Suprapubic skin (tissue), 3 donors: Measurements from ENCODE around the gene CDH1.

Experiments
- CTCF ChIP-seq, 2 donors: fragments of 200-600 bp in 1 of 2; fragments of 450-650 bp in 1 of 2; sonication (generic) in 1 of 2; IDR thresholded peaks; one replicate each; pipeline ENCODE4 v1.5.1; 2016 to 2019; ENCODE audit warnings: antibody characterized with exemption in 2 of 2, mild to moderate bottlenecking in 1 of 2, moderate library complexity in 1 of 2
- POLR2A ChIP-seq, 2 donors: fragments of 450-650 bp; IDR thresholded peaks; one replicate each; pipeline ENCODE4 v1.6.1; 2017; ENCODE audit warnings: antibody characterized with exemption in 2 of 2, mild to moderate bottlenecking in 2 of 2, moderate library complexity in 2 of 2

GRCh38 chr16:68843482-68844210 lies 106.6 kb downstream of the CDH1 start, which contains the start of gene TANGO6:
- TF ChIP-seq CTCF (IDR thresholded peaks at IDR 0.05) (no peak), POLR2A (IDR thresholded peaks at IDR 0.05) (no peak)
